OCI-M2 (cell line): ENCODE measurements around the gene HPX.

Experiments
- DNase-seq: peaks from one replicate; lab custom pipeline; 2025; ENCODE audit not compliant: unreplicated experiment; lab: John Stamatoyannopoulos, UW

The HPX gene

GRCh38 chr11:6418557-6419008, 22.2 kb downstream of the HPX start:
- DNase-seq = no peak

- DNase-seq = no peak
Measured at GRCh38 chr11:6417907-6418556, 22.8 kb downstream of the HPX start.

- no peak for DNase-seq
Measured at GRCh38 chr11:6415797-6416196, 25.0 kb downstream of the HPX start.

- DNase-seq = no peak
Measured at GRCh38 chr11:6414874-6415328, 25.9 kb downstream of the HPX start.

DNA sequence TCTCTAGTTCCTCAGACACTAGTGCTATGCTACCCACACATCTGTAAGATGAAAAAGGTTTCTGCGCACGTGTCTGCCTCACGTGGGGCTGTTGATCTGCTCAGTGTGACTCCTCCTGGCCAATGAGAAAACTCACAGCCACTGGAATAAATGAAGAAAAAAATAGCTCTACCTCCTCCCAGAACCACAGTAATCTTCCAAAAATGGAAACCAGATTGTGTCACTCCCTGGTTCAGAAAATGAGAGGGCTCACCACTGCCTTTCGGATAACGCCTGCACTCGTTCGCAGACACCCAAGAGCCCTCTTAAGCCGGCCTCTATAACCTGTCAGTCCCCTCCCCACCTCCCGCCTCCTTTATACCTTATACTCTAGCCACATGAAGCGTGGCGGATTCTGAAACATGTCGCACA, 27.0 kb downstream of the HPX start:
- DNase-seq = no peak

- DNase-seq = no peak
Measured at GRCh38 chr11:6411594-6412031, 29.2 kb downstream of the HPX start.

GRCh38 chr11:6410695-6411430, 29.9 kb downstream of the HPX start:
- DNase-seq = no peak

DNA sequence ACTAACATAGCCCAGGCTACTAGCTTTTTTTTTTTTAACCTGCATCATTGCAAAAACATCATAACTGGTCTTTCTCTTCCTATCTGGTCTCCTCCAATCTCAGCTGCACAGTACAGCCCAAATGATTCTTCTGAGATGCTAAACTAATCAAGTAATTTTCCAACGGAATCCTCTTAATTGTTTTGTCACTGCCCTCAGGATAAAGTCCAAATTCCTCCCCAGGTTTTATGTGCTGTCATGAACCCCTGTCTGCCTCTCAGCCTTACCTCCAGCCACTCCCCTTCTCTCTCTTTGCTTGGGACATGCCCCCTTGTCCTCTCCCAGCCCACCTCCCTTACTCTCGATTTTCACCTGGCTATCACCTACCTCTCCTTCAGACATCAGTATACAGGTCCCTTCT, 34.4 kb downstream of the HPX start:
- DNase-seq = no peak

- DNase-seq = no peak
Measured at GRCh38 chr11:6405846-6406245, 34.9 kb downstream of the HPX start.

DNA sequence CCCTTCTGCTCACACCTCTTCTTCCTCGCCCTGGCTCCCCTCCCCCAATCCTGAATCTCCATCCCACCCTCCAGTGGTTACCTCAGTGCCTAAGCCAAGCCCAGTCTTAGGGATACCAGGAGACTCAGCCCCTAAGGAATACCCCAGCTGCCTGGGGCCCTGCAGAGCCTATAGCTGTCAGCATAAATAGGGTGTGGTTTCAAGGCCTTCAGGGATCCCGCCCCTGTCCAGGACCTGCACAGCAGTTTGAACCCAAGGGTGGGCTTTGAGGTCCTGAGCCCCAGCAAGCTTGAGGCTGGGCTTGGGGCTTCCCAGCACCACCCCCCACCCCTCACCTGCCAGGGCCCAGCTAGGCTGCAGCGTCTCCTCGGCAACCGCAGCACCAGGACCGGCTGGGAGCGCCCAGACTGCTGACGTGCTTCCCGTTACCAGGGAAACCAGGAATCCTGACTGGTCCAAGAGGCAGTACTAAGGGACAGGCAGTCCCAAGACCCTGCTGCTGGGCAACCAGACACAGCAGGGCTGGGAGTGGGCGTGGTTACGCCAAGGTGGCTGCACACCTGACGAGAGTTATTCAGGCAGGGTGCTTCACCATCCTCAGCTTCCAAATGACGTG, 35.6 kb downstream of the HPX start:
- DNase-seq = no peak

DNA sequence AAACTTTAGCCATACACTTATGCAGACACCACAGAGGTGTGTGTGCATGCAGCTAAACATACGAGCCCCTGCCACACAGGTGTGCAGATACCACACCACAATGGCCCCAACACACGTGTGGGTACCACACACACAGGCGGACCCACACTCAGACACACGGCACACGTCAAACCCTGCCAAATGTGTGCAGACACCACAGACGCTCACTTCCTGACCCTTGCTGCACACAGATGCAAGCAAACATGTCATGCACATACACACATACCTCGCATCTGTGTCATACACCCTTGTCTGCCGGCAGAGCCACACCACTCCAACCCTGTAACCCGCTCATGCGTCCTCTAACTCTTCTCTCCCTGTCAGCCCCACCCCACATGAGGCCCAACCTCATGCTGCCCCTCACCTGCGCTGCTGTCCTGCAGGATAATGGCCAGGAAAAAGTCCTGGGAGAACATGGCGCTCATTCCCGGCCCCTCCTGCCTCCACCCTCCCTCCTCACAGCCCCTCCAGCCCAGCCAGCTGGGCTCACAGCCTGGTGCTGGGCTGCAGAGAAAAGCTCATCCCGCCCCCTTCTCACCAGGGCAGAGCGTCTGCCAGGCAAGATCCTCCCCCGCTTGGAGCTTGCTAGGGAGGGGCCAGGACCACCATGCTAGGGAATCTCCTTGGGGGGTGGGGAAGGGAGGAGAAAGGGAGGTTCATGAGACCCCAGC, 36.3 kb downstream of the HPX start:
- DNase-seq = no peak

GRCh38 chr11:6403539-6403938, 37.2 kb downstream of the HPX start:
- DNase-seq = no peak

DNA sequence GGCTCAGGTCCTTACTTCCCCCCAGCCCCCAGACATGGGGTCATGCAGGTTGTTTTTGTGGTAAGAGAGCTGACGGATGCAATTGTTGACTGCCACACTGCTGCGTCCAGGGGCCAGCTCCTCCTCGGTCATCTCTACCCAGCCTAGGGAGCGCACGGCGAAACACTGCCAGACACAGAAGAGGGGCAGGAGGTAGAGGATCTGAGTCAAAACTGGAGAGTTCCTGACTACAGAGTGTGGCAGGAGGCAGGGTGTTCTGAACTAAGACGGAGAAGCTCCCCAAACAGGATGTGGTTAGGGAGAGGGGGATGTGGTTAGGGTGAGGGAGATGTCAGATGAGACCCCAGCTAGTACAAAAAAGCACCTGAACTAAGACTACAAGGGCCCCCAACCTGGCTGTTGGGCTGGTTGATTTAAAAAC, 38.2 kb downstream of the HPX start:
- no peak for DNase-seq

- no peak for DNase-seq
Measured at GRCh38 chr11:6402061-6402470, 38.7 kb downstream of the HPX start.

GRCh38 chr11:6401464-6401863, 39.3 kb downstream of the HPX start:
- no peak for DNase-seq

GRCh38 chr11:6400431-6401345, 40.1 kb downstream of the HPX start:
- DNase-seq = no peak

DNA sequence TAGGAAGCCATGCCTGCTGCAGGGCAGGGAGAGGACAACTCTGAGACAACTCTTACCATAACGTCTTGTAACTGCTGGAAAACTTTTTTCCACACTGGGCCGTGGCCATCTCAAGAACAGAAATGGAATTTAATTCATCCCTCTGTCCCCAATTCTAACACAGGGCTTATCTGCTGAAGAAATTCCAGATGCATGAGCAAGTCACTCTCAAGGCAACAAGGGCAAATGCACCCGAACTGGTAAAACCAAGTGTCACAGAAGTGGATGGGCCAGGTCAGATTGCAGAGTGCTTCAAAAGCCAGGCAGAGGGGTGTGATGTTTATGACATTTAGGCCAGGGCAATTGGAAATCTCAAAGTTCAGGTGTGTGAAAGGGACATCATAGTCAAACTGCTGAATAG, 43.2 kb downstream of the HPX start:
- no peak for DNase-seq

- no peak for DNase-seq
Measured at GRCh38 chr11:6397156-6397555, 43.6 kb downstream of the HPX start.

GRCh38 chr11:6395470-6396060, 45.2 kb downstream of the HPX start:
- no peak for DNase-seq
